ENCODE data around the gene NOS3. TPM values are rescaled to one million over a fixed set of nuclear protein-coding genes. Genes with fewer than 3 reads are reported as not detected.
A peak's percentile ranks its signal among the peaks of the same experiment; 100 is the strongest.

The NOS3 gene
- total RNA-seq, 1 donor from 2014 or later: 0.22 TPM

GRCh38 chr7:150959739-150960734, 30.8 kb upstream of the NOS3 start:
- ChIA-PET CTCF (interaction anchor here (1.0 to 1.1 kb wide), 2 partner anchors 9 to 26 kb away, joined by 3 read pairs; no protein-coding TSS in a partner anchor), POLR2A (no interaction called here)
- Mint-ChIP-seq H3K4me1 (no peaks in the 10 kb centered on the region), H3K9me3 (no peaks in the 10 kb centered on the region), H3K4me3 (no peak overlapping the region), H3K27me3 (peaks cover 50% of the 10 kb centered on the region), H3K36me3 (ENCODE audit: low read depth) (no peaks in the 10 kb centered on the region), H3K27ac (no peak overlapping the region)
- intact Hi-C loops (cut with micrococcal nuclease): no loop called here
- no peak for ATAC-seq (ENCODE audit: low read depth)
- DNase-seq: no peak
- TF ChIP-seq, protein P1, sequence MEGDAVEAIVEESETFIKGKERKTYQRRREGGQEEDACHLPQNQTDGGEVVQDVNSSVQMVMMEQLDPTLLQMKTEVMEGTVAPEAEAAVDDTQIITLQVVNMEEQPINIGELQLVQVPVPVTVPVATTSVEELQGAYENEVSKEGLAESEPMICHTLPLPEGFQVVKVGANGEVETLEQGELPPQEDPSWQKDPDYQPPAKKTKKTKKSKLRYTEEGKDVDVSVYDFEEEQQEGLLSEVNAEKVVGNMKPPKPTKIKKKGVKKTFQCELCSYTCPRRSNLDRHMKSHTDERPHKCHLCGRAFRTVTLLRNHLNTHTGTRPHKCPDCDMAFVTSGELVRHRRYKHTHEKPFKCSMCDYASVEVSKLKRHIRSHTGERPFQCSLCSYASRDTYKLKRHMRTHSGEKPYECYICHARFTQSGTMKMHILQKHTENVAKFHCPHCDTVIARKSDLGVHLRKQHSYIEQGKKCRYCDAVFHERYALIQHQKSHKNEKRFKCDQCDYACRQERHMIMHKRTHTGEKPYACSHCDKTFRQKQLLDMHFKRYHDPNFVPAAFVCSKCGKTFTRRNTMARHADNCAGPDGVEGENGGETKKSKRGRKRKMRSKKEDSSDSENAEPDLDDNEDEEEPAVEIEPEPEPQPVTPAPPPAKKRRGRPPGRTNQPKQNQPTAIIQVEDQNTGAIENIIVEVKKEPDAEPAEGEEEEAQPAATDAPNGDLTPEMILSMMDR (IDR thresholded peaks at IDR 0.05): no peak

GRCh38 chr7:150961510-150962289, 29.1 kb upstream of the NOS3 start:
- intact Hi-C loops (cut with micrococcal nuclease): loop anchor here (2.0 kb wide), 1 partner anchor 47 kb away; no protein-coding TSS in a partner anchor
- H3K4me3 Mint-ChIP-seq: no peak overlapping the region
- H3K9me3 Mint-ChIP-seq: no peaks in the 10 kb centered on the region
- CTCF ChIA-PET: interaction anchor here (1.7 to 3.0 kb wide), 3 partner anchors 23 to 149 kb away, joined by 11 to 22 read pairs (median 12); no protein-coding TSS in a partner anchor
- H3K36me3 Mint-ChIP-seq (ENCODE audit: low read depth): no peaks in the 10 kb centered on the region
- POLR2A ChIA-PET: interaction anchor here (0.7 kb wide), 1 partner anchor 165 kb away, joined by 4 read pairs; no protein-coding TSS in a partner anchor
- DNase-seq (no peak), ATAC-seq (ENCODE audit: low read depth) (no peak)
- TF ChIP-seq, protein P1 (IDR thresholded peaks at IDR 0.05): no peak
- no peaks in the 10 kb centered on the region for H3K4me1 Mint-ChIP-seq
- H3K27ac Mint-ChIP-seq: no peak overlapping the region
- peaks cover 52% of the 10 kb centered on the region for H3K27me3 Mint-ChIP-seq

DNA sequence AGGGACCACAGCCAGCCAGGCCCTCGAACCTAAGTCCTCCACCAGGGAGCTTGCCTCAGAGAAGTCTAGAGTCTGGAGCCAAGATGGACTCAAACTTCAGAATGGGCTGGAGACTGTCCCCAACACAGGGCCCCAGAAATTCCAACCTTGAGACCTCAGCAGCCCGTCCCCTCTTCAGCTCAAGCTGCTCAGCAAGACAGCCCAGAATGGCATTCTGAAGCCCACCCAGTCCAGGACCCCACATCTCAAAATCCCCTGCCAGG, 28.6 kb upstream of the NOS3 start:
- no peak overlapping the region for H3K27ac Mint-ChIP-seq
- H3K9me3 Mint-ChIP-seq: no peaks in the 10 kb centered on the region
- H3K4me3 Mint-ChIP-seq: no peak overlapping the region
- ChIA-PET CTCF (interaction anchor here (0.8 to 3.0 kb wide), 7 partner anchors 23 to 150 kb away, joined by 3 to 22 read pairs (median 10); no protein-coding TSS in a partner anchor), POLR2A (no interaction called here)
- H3K4me1 Mint-ChIP-seq: no peaks in the 10 kb centered on the region
- intact Hi-C loops (cut with micrococcal nuclease): loop anchor here (2.0 kb wide), 1 partner anchor 47 kb away; no protein-coding TSS in a partner anchor
- DNase-seq (no peak), ATAC-seq (ENCODE audit: low read depth) (no peak)
- H3K36me3 Mint-ChIP-seq (ENCODE audit: low read depth): no peaks in the 10 kb centered on the region
- TF ChIP-seq, protein P1 (IDR thresholded peaks at IDR 0.05): no peak
- peaks cover 48% of the 10 kb centered on the region for H3K27me3 Mint-ChIP-seq

DNA sequence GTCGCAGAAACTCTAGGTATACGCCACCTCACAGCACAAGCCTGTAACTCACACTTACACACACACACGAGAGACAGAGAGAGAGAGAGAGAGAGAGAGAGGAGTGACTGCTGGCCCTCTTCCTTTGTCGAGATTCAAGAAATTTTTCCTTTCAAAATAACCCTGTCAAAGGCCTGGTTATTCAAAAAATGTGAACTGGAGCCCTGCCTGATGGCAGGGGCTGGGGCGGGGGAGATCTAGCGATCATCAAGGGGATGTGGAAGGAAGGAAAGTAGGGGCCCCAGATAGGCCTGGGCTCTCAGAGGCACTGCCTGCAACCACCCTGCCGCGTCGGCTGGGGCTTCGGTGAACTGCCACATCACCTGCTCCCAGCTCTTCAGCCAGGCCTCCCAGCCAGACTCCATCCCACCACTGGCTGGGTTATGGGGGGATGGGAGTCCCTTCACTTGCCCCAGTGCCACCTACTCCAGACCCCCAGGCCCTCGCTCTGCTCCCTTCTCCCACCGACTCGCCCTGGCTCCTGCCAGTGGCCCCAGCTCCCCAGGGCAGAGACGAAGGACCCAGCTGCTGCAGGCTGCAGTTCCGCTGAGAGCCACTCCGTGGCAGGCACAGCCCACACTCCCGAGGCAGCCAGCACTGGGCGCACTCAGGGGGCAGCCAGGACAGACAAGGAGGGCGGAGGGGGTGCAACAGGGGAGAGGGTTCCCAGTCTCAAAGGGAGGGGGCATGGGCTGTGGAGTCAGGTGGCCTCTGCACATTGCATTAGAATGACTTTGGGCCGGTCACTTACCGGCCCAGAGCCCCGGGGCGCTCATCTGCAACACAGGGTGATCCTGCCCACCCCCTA, 28.0 kb upstream of the NOS3 start:
- ChIA-PET POLR2A (no interaction called here), CTCF (interaction anchor here (0.6 to 3.0 kb wide), 11 partner anchors 17 to 329 kb away, joined by 3 to 22 read pairs (median 5); no protein-coding TSS in a partner anchor)
- ATAC-seq (ENCODE audit: low read depth) (peak; percentile 94), DNase-seq (peak; percentile 36)
- no peak overlapping the region for H3K27ac Mint-ChIP-seq
- H3K4me3 Mint-ChIP-seq: no peak overlapping the region
- H3K27me3 Mint-ChIP-seq: peaks cover 45% of the 10 kb centered on the region
- TF ChIP-seq, protein P1 (IDR thresholded peaks at IDR 0.05): no peak
- intact Hi-C loops (cut with micrococcal nuclease): loop anchor here (1.0 to 2.0 kb wide), 4 partner anchors 24 to 149 kb away; no protein-coding TSS in a partner anchor
- H3K9me3 Mint-ChIP-seq: no peaks in the 10 kb centered on the region
- no peaks in the 10 kb centered on the region for H3K36me3 Mint-ChIP-seq (ENCODE audit: low read depth)
- no peaks in the 10 kb centered on the region for H3K4me1 Mint-ChIP-seq
